GM19193 (cell line): ENCODE data around the gene SLITRK3.

Source experiments
- POLR2A ChIP-seq: IDR thresholded peaks from 4 replicates; pipeline ENCODE4 v1.6.1; 2011; ENCODE audit not compliant: insufficient read depth, insufficient read length; ENCODE audit errors: extremely low read depth

Gene SLITRK3

GRCh38 chr3:165195640-165196576, at the start of gene SLITRK3:
SLITRK3 (minus strand) TSS chr3:165196384; CDS start chr3:165190830, 5,554 bp downstream.
- TF ChIP-seq POLR2A = no peak

GRCh38 chr3:165243597-165243996, 47.4 kb upstream of the SLITRK3 start:
- TF ChIP-seq POLR2A = no peak

GRCh38 chr3:165233501-165234195, 37.5 kb upstream of the SLITRK3 start:
- no peak for TF ChIP-seq POLR2A

GRCh38 chr3:165225604-165226003, 29.4 kb upstream of the SLITRK3 start:
- TF ChIP-seq POLR2A = no peak

- no peak for TF ChIP-seq POLR2A
These were observed 21.6 kb upstream of the SLITRK3 start for GRCh38 chr3:165217739-165218138.

- TF ChIP-seq POLR2A = no peak
These were observed 16.4 kb upstream of the SLITRK3 start for GRCh38 chr3:165212580-165212979.

GRCh38 chr3:165211721-165212120, 15.5 kb upstream of the SLITRK3 start:
- no peak for TF ChIP-seq POLR2A

- TF ChIP-seq POLR2A = no peak
These were observed 14.5 kb upstream of the SLITRK3 start for GRCh38 chr3:165210727-165211126.

GRCh38 chr3:165210132-165210531, 13.9 kb upstream of the SLITRK3 start:
- no peak for TF ChIP-seq POLR2A

GRCh38 chr3:165206454-165207266, 10.5 kb upstream of the SLITRK3 start:
- no peak for TF ChIP-seq POLR2A

GRCh38 chr3:165204445-165204844, 8.3 kb upstream of the SLITRK3 start:
- no peak for TF ChIP-seq POLR2A

GRCh38 chr3:165202995-165203394, 6.8 kb upstream of the SLITRK3 start:
- no peak for TF ChIP-seq POLR2A

GRCh38 chr3:165201964-165202363, 5.8 kb upstream of the SLITRK3 start:
- TF ChIP-seq POLR2A = no peak

GRCh38 chr3:165197481-165197800, 1.3 kb upstream of the SLITRK3 start:
- no peak for TF ChIP-seq POLR2A
